Stomach smooth muscle (tissue), 2 donors: Measurements from ENCODE around the gene USP54.

Experiments
- H3K27ac ChIP-seq: one replicate; pipeline ENCODE4 v1.7.0; 2013; ENCODE audit warnings: mild to moderate bottlenecking, low read length, inconsistent platforms
- H3K27me3 ChIP-seq, 2 donors: one replicate each; pipeline ENCODE4 v1.7.0; 2013; ENCODE audit warnings: low read length in 2 of 2; ENCODE audit not compliant: insufficient read depth in 2 of 2, control insufficient read depth in 1 of 2
- H3K36me3 ChIP-seq, 2 donors: one replicate each; pipeline ENCODE4 v1.7.0; 2013; ENCODE audit warnings: low read length in 2 of 2; ENCODE audit not compliant: control insufficient read depth in 2 of 2, insufficient read depth in 2 of 2
- H3K4me1 ChIP-seq: one replicate; pipeline ENCODE4 v1.7.0; 2013; ENCODE audit warnings: low read length; ENCODE audit not compliant: control insufficient read depth, insufficient read depth
- H3K4me3 ChIP-seq, 2 donors: one replicate each; pipeline ENCODE4 v1.7.0; 2013; ENCODE audit warnings: low read length in 2 of 2
- H3K9ac ChIP-seq, 2 donors: one replicate each; pipeline ENCODE4 v1.7.0; 2013; ENCODE audit warnings: low read length in 2 of 2, mild to moderate bottlenecking in 1 of 2
- H3K9me3 ChIP-seq, 2 donors: one replicate each; pipeline ENCODE4 v1.7.0; 2013; ENCODE audit warnings: low read length in 2 of 2; ENCODE audit not compliant: control insufficient read depth in 2 of 2
- donor health status: healthy.
- donor health status: Pancreatic carcinoma.

USP54 gene

GRCh38 chr10:73559590-73559989 lies 31.6 kb downstream of the USP54 start:
- Histone ChIP-seq H3K27me3 (no peaks in the 10 kb centered on the region), H3K9ac (no peak overlapping the region), H3K36me3 (no peaks in the 10 kb centered on the region), H3K9me3 (no peaks in the 10 kb centered on the region), H3K27ac (no peak overlapping the region), H3K4me3 (no peak overlapping the region), H3K4me1 (no peaks in the 10 kb centered on the region)

- H3K9ac ChIP-seq, result no peak overlapping the region
- H3K9me3 ChIP-seq, result no peaks in the 10 kb centered on the region
- no peaks in the 10 kb centered on the region for H3K36me3 ChIP-seq
- no peak overlapping the region for H3K4me3 ChIP-seq
- no peaks in the 10 kb centered on the region for H3K27me3 ChIP-seq
- H3K4me1 ChIP-seq, result no peaks in the 10 kb centered on the region
- H3K27ac ChIP-seq, result no peak overlapping the region
Measured at GRCh38 chr10:73556855-73557254, 34.3 kb downstream of the USP54 start.

- no peaks in the 10 kb centered on the region for H3K9me3 ChIP-seq
- H3K4me3 ChIP-seq, result no peak overlapping the region
- H3K27me3 ChIP-seq, result no peaks in the 10 kb centered on the region
- H3K9ac ChIP-seq, result no peak overlapping the region
- H3K36me3 ChIP-seq, result no peaks in the 10 kb centered on the region
- no peak overlapping the region for H3K27ac ChIP-seq
- H3K4me1 ChIP-seq, result no peaks in the 10 kb centered on the region
Measured at GRCh38 chr10:73554721-73555120, 36.4 kb downstream of the USP54 start.

- Histone ChIP-seq H3K27me3 (no peaks in the 10 kb centered on the region), H3K9me3 (no peaks in the 10 kb centered on the region), H3K4me1 (no peaks in the 10 kb centered on the region), H3K9ac (no peak overlapping the region), H3K36me3 (no peaks in the 10 kb centered on the region), H3K27ac (peak overlapping the region; percentile 4), H3K4me3 (no peak overlapping the region)
Measured at GRCh38 chr10:73553761-73554160, 37.4 kb downstream of the USP54 start.

GRCh38 chr10:73552819-73553715 lies 38.1 kb downstream of the USP54 start:
- Histone ChIP-seq H3K4me1 (no peaks in the 10 kb centered on the region), H3K27me3 (no peaks in the 10 kb centered on the region), H3K9me3 (no peaks in the 10 kb centered on the region), H3K9ac (no peak overlapping the region), H3K36me3 (no peaks in the 10 kb centered on the region), H3K4me3 (no peak overlapping the region), H3K27ac (peak overlapping the region; percentile 4)

- H3K4me1 ChIP-seq, result no peaks in the 10 kb centered on the region
- H3K27ac ChIP-seq, result no peak overlapping the region
Measured at GRCh38 chr10:73551515-73551914, 39.6 kb downstream of the USP54 start.

GRCh38 chr10:73545357-73545756 lies 45.8 kb downstream of the USP54 start:
- peaks cover 8 to 18% of the 10 kb centered on the region in 2 donors for H3K36me3 ChIP-seq
- no peak overlapping the region for H3K4me3 ChIP-seq
- H3K27me3 ChIP-seq, result no peaks in the 10 kb centered on the region
- H3K4me1 ChIP-seq, result no peaks in the 10 kb centered on the region
- no peak overlapping the region for H3K9ac ChIP-seq
- no peak overlapping the region for H3K27ac ChIP-seq
- H3K9me3 ChIP-seq, result no peaks in the 10 kb centered on the region

More at GRCh38 chr10:73551515-73551914, 39.6 kb downstream of the USP54 start:
- Histone ChIP-seq H3K36me3 (no peaks in the 10 kb centered on the region), H3K9ac (no peak overlapping the region), H3K9me3 (no peaks in the 10 kb centered on the region), H3K4me3 (no peak overlapping the region), H3K27me3 (no peaks in the 10 kb centered on the region)

- H3K9me3 ChIP-seq, result no peaks in the 10 kb centered on the region
- H3K9ac ChIP-seq, result no peak overlapping the region
- H3K27me3 ChIP-seq, result no peaks in the 10 kb centered on the region
- no peak overlapping the region for H3K4me3 ChIP-seq
- H3K4me1 ChIP-seq, result no peaks in the 10 kb centered on the region
- H3K36me3 ChIP-seq, result peaks cover 20 to 38% of the 10 kb centered on the region in 2 donors
- H3K27ac ChIP-seq, result no peak overlapping the region
Measured at GRCh38 chr10:73537709-73538108, 53.4 kb downstream of the USP54 start.

GRCh38 chr10:73537288-73537687 lies 53.9 kb downstream of the USP54 start:
- Histone ChIP-seq H3K9me3 (no peaks in the 10 kb centered on the region), H3K27ac (no peak overlapping the region), H3K4me1 (no peaks in the 10 kb centered on the region), H3K4me3 (no peak overlapping the region), H3K9ac (no peak overlapping the region), H3K36me3 (peaks cover 20 to 37% of the 10 kb centered on the region in 2 donors), H3K27me3 (no peaks in the 10 kb centered on the region)

- Histone ChIP-seq H3K36me3 (peaks cover 24 to 35% of the 10 kb centered on the region in 2 donors), H3K9me3 (no peaks in the 10 kb centered on the region), H3K4me1 (no peaks in the 10 kb centered on the region), H3K9ac (no peak overlapping the region), H3K4me3 (no peak overlapping the region), H3K27ac (no peak overlapping the region), H3K27me3 (no peaks in the 10 kb centered on the region)
Measured at GRCh38 chr10:73534857-73535256, 56.3 kb downstream of the USP54 start.
